Kidney epithelial cell (primary cell): ENCODE data around the gene SRR. TPM values are rescaled to one million over a fixed set of nuclear protein-coding genes. Genes with fewer than 3 reads are reported as not detected.

Experiments
- DNase-seq: peaks from one replicate; pipeline ENCODE4 v3.0.0-alpha.2; 2010; ENCODE audit warnings: low read depth
- H3K27me3 ChIP-seq: 2 replicates; pipeline ENCODE4 v1.6.0; 2011; ENCODE audit warnings: low read length; ENCODE audit not compliant: control insufficient read depth, insufficient read depth
- H3K36me3 ChIP-seq: 2 replicates; pipeline ENCODE4 v1.5.1; 2011; ENCODE audit warnings: low read length; ENCODE audit not compliant: control insufficient read depth, insufficient read depth
- H3K4me3 ChIP-seq: 2 replicates; pipeline ENCODE4 v1.5.1; 2011; ENCODE audit warnings: low read depth, mild to moderate bottlenecking, control low read depth, low read length
- total RNA-seq: library from RNA; depleted of rRNA; stranded (reverse); fragments of >200 nt; gene quantifications from 2 replicates; pipeline ENCODE4 v1.2.3, GENCODE V29; 2015
- TF ChIP-seq, protein P1 (sequence below): IDR thresholded peaks from 2 replicates; pipeline ENCODE4 v1.5.1; 2011; ENCODE audit warnings: mild to moderate bottlenecking, moderate library complexity, low read length, control low read depth, inconsistent platforms; ENCODE audit not compliant: insufficient read depth, poor library complexity, severe bottlenecking

The SRR gene
- total RNA-seq, 1 donor from 2014 or later: 24.4 TPM

DNA sequence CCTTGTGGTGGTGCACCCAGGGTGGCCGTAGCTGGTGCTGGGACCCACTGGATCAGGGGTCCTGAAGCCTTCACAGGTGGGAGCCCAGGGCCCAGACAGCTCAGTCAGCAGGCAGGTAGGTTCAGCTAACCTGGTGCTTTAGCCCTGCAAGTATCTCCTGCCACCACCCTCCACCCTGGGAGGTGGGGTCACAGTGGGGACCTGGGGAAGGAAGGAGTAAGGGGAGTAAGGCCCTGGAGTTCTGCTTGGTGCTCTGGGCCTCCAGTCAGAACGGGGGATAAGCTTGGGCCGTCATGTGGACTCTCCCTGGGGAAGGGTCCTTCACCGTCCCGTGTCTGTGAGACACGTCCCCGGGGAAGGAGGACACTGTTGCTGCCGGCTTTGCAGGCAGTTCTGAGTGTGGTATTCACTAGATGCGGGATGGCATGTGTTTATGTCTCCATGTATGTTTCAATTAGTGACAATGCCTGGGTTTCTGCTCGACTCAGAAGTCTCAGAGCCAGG lies 54.2 kb downstream of the SRR start:
- Histone ChIP-seq H3K4me3 (no peak overlapping the region), H3K36me3 (no peaks in the 10 kb centered on the region), H3K27me3 (no peaks in the 10 kb centered on the region)
- TF ChIP-seq, protein P1, sequence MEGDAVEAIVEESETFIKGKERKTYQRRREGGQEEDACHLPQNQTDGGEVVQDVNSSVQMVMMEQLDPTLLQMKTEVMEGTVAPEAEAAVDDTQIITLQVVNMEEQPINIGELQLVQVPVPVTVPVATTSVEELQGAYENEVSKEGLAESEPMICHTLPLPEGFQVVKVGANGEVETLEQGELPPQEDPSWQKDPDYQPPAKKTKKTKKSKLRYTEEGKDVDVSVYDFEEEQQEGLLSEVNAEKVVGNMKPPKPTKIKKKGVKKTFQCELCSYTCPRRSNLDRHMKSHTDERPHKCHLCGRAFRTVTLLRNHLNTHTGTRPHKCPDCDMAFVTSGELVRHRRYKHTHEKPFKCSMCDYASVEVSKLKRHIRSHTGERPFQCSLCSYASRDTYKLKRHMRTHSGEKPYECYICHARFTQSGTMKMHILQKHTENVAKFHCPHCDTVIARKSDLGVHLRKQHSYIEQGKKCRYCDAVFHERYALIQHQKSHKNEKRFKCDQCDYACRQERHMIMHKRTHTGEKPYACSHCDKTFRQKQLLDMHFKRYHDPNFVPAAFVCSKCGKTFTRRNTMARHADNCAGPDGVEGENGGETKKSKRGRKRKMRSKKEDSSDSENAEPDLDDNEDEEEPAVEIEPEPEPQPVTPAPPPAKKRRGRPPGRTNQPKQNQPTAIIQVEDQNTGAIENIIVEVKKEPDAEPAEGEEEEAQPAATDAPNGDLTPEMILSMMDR: no peak
- DNase-seq: no peak

GRCh38 chr17:2361010-2361760 lies 57.4 kb downstream of the SRR start:
- TF ChIP-seq, protein P1: no peak

GRCh38 chr17:2362016-2362415 lies 58.3 kb downstream of the SRR start:
- Histone ChIP-seq H3K27me3 (no peaks in the 10 kb centered on the region), H3K36me3 (no peaks in the 10 kb centered on the region), H3K4me3 (no peak overlapping the region)
- DNase-seq: no peak
- TF ChIP-seq, protein P1: no peak

More at GRCh38 chr17:2361010-2361760, 57.4 kb downstream of the SRR start:
- no peaks in the 10 kb centered on the region for H3K36me3 ChIP-seq
- no peak overlapping the region for H3K4me3 ChIP-seq
- H3K27me3 ChIP-seq: no peaks in the 10 kb centered on the region
- no peak for DNase-seq

DNA sequence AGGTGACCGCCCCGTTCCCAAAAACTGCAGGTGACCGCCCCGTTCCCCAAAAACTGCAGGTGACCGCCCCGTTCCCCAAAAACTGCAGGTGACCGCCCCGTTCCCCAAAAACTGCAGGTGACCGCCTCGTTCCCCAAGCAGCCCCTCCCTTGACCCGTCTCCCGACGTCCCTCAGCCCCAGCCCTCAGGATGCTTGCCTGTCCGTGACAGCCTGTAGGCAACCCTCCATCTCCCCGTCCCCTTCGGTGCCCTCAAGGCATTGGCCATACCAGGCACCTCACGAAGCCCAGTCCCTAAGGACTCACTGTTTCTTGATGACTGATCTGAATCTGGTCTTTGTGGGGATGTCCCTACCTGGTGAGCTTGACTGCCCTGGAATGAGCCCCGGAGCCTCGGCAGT lies 58.7 kb downstream of the SRR start:
- no peak for DNase-seq
- TF ChIP-seq, protein P1: no peak
- Histone ChIP-seq H3K4me3 (no peak overlapping the region), H3K36me3 (no peaks in the 10 kb centered on the region), H3K27me3 (no peaks in the 10 kb centered on the region)

DNA sequence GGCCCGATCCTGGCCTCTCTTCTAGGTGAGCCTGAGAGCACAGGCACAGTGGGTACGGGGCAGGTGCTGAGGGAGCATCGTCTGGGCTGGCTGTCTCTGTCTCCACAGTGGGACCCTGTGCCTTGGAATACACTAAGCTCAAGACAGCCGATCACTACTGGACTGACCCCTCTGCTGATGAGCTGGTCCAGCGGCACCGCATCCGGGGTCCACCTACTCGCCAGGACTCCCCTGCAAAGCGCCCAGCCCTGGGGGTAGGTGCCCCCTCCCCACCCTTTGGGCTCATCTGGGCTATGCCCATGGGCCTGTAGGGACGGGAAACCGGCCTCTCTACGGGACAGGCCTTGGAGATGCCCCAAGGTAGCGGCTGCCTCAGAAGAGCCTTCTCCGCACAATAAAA lies 59.1 kb downstream of the SRR start:
- no peaks in the 10 kb centered on the region for H3K27me3 ChIP-seq

More for the DNA sequence above, 59.1 kb downstream of the SRR start:
- no peaks in the 10 kb centered on the region for H3K36me3 ChIP-seq
- no peak for DNase-seq
- H3K4me3 ChIP-seq: no peak overlapping the region
- TF ChIP-seq, protein P1: no peak
